AG09319 (cell line): ENCODE results near the gene LACTBL1.

Experiments used
- DNase-seq: peaks from one replicate; pipeline ENCODE4 v3.0.0-alpha.2; 2010; ENCODE audit warnings: low read depth; ENCODE audit errors: extremely low read depth
- CTCF ChIP-seq: IDR thresholded peaks from 2 replicates; pipeline ENCODE4 v1.5.1; 2011; ENCODE audit warnings: low read depth, mild to moderate bottlenecking, inconsistent platforms, low read length, moderate library complexity

The LACTBL1 gene

GRCh38 chr1:22914633-22915217 is 57.9 kb downstream of the LACTBL1 start:
- DNase-seq: no peak

GRCh38 chr1:22914156-22914555 is 58.5 kb downstream of the LACTBL1 start:
- no peak for TF ChIP-seq CTCF
- no peak for DNase-seq

More at GRCh38 chr1:22914633-22915217, 57.9 kb downstream of the LACTBL1 start:
- no peak for TF ChIP-seq CTCF

GRCh38 chr1:22913421-22914141 is 59.1 kb downstream of the LACTBL1 start:
- no peak for TF ChIP-seq CTCF
- no peak for DNase-seq

GRCh38 chr1:22912311-22912710 is 60.4 kb downstream of the LACTBL1 start:
- no peak for TF ChIP-seq CTCF
- no peak for DNase-seq

- TF ChIP-seq CTCF: no peak
- no peak for DNase-seq
Measured at GRCh38 chr1:22910986-22911651, 61.5 kb downstream of the LACTBL1 start.

GRCh38 chr1:22910286-22910685 is 62.4 kb downstream of the LACTBL1 start:
- no peak for DNase-seq
- no peak for TF ChIP-seq CTCF

- DNase-seq: no peak
- TF ChIP-seq CTCF: no peak
Measured at GRCh38 chr1:22908880-22909426, 63.7 kb downstream of the LACTBL1 start.
